ENCODE results near the gene NRF1.

DNA sequence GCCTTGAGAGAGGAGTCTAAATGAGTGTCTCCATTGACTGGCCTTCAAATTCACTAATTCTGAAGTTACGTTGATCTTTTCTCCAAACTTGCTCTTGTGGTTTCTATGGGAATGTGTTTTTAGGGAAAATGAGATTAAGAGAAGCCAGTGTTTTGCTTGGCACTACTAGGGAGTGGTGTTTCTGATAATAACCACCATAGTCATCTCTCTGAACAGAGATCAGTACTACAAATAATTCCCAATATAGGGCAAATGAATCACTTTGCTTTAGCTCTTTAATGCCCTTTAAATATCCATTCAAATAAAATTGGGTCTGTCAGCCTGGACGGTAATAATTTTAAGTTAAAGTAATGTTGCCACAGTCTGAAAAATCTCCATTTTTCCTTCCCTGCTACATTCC, 90.8 kb downstream of the NRF1 start:
- TF ChIP-seq POLR2AphosphoS5 (IDR thresholded peaks at IDR 0.05; ENCODE audit: low read depth, low read length) (no peak), SIN3A (IDR thresholded peaks at IDR 0.05; ENCODE audit: borderline replicate concordance, insufficient read depth, low read length) (no peak), TAF1 (IDR thresholded peaks at IDR 0.05; ENCODE audit: borderline replicate concordance, insufficient read depth, low read length) (no peak)
- TF ChIP-seq, protein P1, sequence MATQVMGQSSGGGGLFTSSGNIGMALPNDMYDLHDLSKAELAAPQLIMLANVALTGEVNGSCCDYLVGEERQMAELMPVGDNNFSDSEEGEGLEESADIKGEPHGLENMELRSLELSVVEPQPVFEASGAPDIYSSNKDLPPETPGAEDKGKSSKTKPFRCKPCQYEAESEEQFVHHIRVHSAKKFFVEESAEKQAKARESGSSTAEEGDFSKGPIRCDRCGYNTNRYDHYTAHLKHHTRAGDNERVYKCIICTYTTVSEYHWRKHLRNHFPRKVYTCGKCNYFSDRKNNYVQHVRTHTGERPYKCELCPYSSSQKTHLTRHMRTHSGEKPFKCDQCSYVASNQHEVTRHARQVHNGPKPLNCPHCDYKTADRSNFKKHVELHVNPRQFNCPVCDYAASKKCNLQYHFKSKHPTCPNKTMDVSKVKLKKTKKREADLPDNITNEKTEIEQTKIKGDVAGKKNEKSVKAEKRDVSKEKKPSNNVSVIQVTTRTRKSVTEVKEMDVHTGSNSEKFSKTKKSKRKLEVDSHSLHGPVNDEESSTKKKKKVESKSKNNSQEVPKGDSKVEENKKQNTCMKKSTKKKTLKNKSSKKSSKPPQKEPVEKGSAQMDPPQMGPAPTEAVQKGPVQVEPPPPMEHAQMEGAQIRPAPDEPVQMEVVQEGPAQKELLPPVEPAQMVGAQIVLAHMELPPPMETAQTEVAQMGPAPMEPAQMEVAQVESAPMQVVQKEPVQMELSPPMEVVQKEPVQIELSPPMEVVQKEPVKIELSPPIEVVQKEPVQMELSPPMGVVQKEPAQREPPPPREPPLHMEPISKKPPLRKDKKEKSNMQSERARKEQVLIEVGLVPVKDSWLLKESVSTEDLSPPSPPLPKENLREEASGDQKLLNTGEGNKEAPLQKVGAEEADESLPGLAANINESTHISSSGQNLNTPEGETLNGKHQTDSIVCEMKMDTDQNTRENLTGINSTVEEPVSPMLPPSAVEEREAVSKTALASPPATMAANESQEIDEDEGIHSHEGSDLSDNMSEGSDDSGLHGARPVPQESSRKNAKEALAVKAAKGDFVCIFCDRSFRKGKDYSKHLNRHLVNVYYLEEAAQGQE (IDR thresholded peaks at IDR 0.05; ENCODE audit: insufficient read depth in 1 of 2, low read depth in 2 of 2, low read length in 2 of 2), result no peak
